Measurements from ENCODE around the gene ERI3. TPM values are rescaled to one million over a fixed set of nuclear protein-coding genes. Genes with fewer than 3 reads are reported as not detected.

The ERI3 gene
- total RNA-seq, 1 experiment from 2014 or later, result 74.7 TPM

GRCh38 chr1:44254392-44254910 is 100.6 kb downstream of the ERI3 start:
- no peak for TF ChIP-seq ZNF121 (CRISPR knock-in tag; IDR thresholded peaks at IDR 0.05)
- no peak for TF ChIP-seq ZNF317 (CRISPR knock-in tag; IDR thresholded peaks at IDR 0.05; ENCODE audit: borderline replicate concordance, low read depth)
- no peak for TF ChIP-seq ZNF396 (CRISPR knock-in tag; IDR thresholded peaks at IDR 0.05; ENCODE audit: borderline replicate concordance)
- TF ChIP-seq CREB1 (CRISPR knock-in tag; IDR thresholded peaks at IDR 0.05), result no peak
- TF ChIP-seq GABPB1 (CRISPR knock-in tag; IDR thresholded peaks at IDR 0.05), result no peak
- no peak for TF ChIP-seq FOXP1 (CRISPR knock-in tag; IDR thresholded peaks at IDR 0.05; ENCODE audit: borderline replicate concordance)
- ATAC-seq (no peak), DNase-seq (ENCODE audit: low spot score) (no peak)
- Mint-ChIP-seq H3K4me3 (no peak overlapping the region), H3K9me3 (no peaks in the 10 kb centered on the region), H3K36me3 (no peaks in the 10 kb centered on the region), H3K4me1 (peaks cover 19% of the 10 kb centered on the region), H3K27me3 (ENCODE audit: low read depth) (no peaks in the 10 kb centered on the region), H3K27ac (no peak overlapping the region)
- POLR2A ChIA-PET, result no interaction called here
- CTCF ChIA-PET, result interaction anchor here (1.7 to 1.9 kb wide), 2 partner anchors 16 to 40 kb away, joined by 6 to 7 read pairs; no protein-coding TSS in a partner anchor

- Mint-ChIP-seq H3K4me3 (no peak overlapping the region), H3K27ac (no peak overlapping the region), H3K9me3 (no peaks in the 10 kb centered on the region), H3K27me3 (ENCODE audit: low read depth) (no peaks in the 10 kb centered on the region), H3K4me1 (peaks cover 16% of the 10 kb centered on the region), H3K36me3 (no peaks in the 10 kb centered on the region; the same call in 1 of the 2 replicates)
- CTCF ChIA-PET, result interaction anchor here (1.4 to 1.5 kb wide), 3 partner anchors 10 to 34 kb away, joined by 4 to 6 read pairs (median 5); no protein-coding TSS in a partner anchor
- ATAC-seq, result no peak
- TF ChIP-seq ZNF219 (CRISPR knock-in tag; IDR thresholded peaks at IDR 0.05; ENCODE audit: borderline replicate concordance), result no peak
- TF ChIP-seq JUN (CRISPR knock-in tag; IDR thresholded peaks at IDR 0.05), result no peak
- no peak for TF ChIP-seq ATF1 (CRISPR knock-in tag; IDR thresholded peaks at IDR 0.05)
- no peak for TF ChIP-seq GRHL2 (CRISPR knock-in tag; IDR thresholded peaks at IDR 0.05; ENCODE audit: insufficient replicate concordance, severe bottlenecking)
- POLR2A ChIA-PET, result no interaction called here
- no peak for DNase-seq (ENCODE audit: low spot score)
Measured at GRCh38 chr1:44251989-44252671, 102.9 kb downstream of the ERI3 start.

- Mint-ChIP-seq H3K4me1 (peaks cover 16% of the 10 kb centered on the region), H3K4me3 (no peak overlapping the region), H3K36me3 (no peaks in the 10 kb centered on the region; the same call in 1 of the 2 replicates), H3K9me3 (no peaks in the 10 kb centered on the region), H3K27ac (no peak overlapping the region), H3K27me3 (ENCODE audit: low read depth) (no peaks in the 10 kb centered on the region)
- CTCF ChIA-PET, result interaction anchor here (1.4 to 1.5 kb wide), 2 partner anchors 13 to 34 kb away, joined by 4 to 6 read pairs; no protein-coding TSS in a partner anchor
- no peak for ATAC-seq
- DNase-seq (ENCODE audit: low spot score), result no peak
- TF ChIP-seq ERG (CRISPR knock-in tag; IDR thresholded peaks at IDR 0.05), result no peak
- TF ChIP-seq E2F5 (CRISPR knock-in tag; IDR thresholded peaks at IDR 0.05), result no peak
- TF ChIP-seq JAZF1 (CRISPR knock-in tag; IDR thresholded peaks at IDR 0.05), result no peak
- no peak for TF ChIP-seq E2F4 (CRISPR knock-in tag; IDR thresholded peaks at IDR 0.05; ENCODE audit: borderline replicate concordance, low read depth)
- no peak for TF ChIP-seq MAX (CRISPR knock-in tag; IDR thresholded peaks at IDR 0.05)
- no peak for TF ChIP-seq ZNF121 (CRISPR knock-in tag; IDR thresholded peaks at IDR 0.05)
- no peak for TF ChIP-seq ZNF416 (CRISPR knock-in tag; IDR thresholded peaks at IDR 0.05)
- POLR2A ChIA-PET, result no interaction called here
Measured at GRCh38 chr1:44251486-44251885, 103.6 kb downstream of the ERI3 start.

Measured in WTC11 (cell line).